Gastroesophageal sphincter (tissue), 3 donors: ENCODE data around the gene SLC15A5.

Experiments used
- CTCF ChIP-seq, 4 experiments: fragments of 200-600 bp in 2 of 4; fragments of 450-650 bp in 2 of 4; sonication (generic) in 1 of 4; IDR thresholded peaks; one replicate each; pipeline ENCODE4 v1.5.1; 2017 to 2019; ENCODE audit warnings: antibody characterized with exemption in 4 of 4, mild to moderate bottlenecking in 2 of 4, moderate library complexity in 2 of 4
- EP300 ChIP-seq: sonication (generic); formaldehyde crosslinking; IDR thresholded peaks from one replicate; pipeline ENCODE4 v1.6.1; 2017; ENCODE audit warnings: antibody characterized with exemption, mild to moderate bottlenecking
- POLR2A ChIP-seq, 2 donors: fragments of 450-650 bp; IDR thresholded peaks; one replicate each; pipeline ENCODE4 v1.6.1; 2017; ENCODE audit warnings: antibody characterized with exemption in 2 of 2, mild to moderate bottlenecking in 2 of 2, moderate library complexity in 1 of 2

- no peak for TF ChIP-seq CTCF (IDR thresholded peaks at IDR 0.05)
- TF ChIP-seq EP300 = no peak
- no peak for TF ChIP-seq POLR2A (IDR thresholded peaks at IDR 0.05)
Observed at GRCh38 chr12:16229676-16230075, 47.8 kb downstream of the SLC15A5 start.
